ENCODE data around the gene DIS3L2.
"Not testable (repeated sequence)": the region's sequence is repeated elsewhere in the genome, so short reads cannot be mapped to it uniquely, and the experiment has no call there.

Gene DIS3L2

DNA sequence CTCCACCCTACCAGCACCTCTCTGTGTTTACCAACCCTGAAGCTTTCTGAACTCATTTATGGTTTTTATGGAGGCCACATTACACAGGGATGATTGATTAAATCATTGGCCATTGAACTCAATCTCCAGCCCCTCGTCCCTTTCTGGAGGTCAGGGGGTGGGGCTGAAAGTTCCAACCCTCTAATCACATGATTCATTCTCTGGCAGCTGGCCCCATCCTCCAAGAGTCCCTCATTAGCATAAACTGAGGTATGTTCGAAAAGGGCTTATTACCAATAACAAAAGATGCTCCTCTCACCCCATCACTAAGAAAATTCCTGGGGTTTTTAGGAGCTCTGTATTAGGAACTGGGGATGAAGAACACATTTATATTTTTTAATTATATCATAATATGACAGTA lies 92.3 kb downstream of the DIS3L2 start:
- DNase-seq (ENCODE audit: low spot score): no peak

DNA sequence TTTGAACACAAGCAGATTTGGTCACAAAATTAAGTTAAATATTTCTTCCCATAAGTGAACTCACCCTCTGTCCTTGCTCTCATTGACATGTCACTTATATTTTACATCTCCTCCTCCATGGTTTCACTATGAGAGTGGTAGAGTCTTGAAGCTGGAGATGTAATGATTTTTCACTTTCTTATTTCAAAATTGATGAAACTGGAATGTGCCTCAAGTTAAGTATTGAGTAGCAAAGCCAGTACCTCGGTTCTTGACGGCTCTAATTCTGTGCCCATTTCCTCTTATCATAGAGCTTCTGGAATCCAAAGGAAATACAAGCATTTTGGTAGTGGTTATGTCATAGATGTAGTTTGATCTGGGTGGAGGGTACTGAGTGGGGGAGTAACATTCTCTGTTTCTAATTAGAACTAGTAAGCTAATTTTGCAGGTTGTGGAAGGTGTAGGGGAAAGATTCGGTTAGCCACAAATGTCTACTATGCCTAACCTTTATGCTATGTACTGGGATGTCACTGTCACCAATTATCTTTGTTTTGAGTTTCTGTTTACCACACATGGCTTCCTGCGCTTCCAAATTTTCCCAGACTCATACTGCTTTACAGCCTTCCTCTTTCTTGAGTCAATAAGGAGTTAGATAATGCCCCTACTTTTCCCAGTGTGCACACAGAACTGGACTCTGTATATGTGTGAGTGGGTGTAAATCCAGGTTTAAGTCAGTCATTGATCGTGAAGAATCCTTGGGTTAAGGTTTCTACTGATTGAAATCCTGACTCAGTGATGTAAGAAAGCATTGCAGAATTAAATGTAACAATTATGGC lies 96.8 kb downstream of the DIS3L2 start:
- DNase-seq (ENCODE audit: low spot score): no peak

DNA sequence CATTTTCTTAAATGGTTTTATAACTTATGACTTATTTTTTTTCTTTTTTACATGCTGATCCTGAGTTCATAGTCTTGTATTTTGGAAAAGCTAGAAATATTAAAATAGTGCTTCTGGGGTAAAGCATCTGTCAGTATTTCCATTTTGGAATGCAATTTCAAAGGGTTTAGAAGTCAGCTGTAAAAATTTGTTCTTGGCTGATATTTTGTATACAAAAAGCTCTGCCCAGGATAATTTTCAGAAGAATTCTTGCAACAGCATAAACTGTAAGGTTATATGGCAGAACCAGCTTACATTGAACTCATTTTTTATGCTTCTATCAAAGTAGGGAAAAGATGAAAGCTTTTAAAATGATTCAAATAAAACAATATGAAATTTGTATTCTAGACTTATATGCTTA lies 97.4 kb downstream of the DIS3L2 start:
- DNase-seq (ENCODE audit: low spot score): no peak

DNA sequence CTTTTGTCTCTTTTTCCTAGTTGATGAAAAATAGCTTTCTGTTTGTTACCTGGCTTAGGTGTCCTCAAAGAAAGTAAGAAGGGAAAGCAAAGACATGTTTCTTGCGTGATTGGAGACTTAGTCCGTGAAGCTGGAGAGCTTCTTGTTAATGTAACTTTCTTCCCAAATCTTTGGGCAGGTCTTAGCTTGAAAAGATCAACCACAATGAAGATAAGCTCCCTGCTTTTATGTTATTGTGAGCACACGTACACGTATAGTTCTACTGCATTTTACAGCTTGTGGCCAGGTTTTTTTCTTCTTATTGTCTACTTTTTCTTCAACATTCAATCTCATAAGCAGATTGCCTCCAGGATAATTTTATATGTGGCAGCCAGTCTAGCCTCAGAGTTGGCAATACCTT lies 99.8 kb downstream of the DIS3L2 start:
- DNase-seq (ENCODE audit: low spot score): no peak

DNA sequence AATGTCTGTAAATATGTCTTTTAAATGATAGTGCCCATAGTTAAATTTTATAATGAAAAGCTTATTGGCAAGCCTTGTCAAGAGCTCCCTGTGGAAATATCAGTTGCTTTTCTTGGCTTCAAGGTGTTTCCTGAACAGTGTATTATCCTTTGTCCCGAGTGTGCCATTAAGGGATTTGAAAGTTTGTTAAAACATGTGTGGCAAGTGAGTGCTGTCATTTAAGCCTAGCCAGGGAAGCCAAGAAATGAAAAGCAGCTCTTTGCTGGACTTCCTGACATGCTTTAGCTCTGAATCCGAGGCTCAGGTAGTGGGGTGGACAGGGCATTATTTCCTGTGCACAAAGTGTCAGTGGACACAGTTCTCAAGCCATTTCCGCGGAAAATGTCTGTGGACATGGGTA lies 111.5 kb downstream of the DIS3L2 start:
- no peak for DNase-seq (ENCODE audit: low spot score)

DNA sequence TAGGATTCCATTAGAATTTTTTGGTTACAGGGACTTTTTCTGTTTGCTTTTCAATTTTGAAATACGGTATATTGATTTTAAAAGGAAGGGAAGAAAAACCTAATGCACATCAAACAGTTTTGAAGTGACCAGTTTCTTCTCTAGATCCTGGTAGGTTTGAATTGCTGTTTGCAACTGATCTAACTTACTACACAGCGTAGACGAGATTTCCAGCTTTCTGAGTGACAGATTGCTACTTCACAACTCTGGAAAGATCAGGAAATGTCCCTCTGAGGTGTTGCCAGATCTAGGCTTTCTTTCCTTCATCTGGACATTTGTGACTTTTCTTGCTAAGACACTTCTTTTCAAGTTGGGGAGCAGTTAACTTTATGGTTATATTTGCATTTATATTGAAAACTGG lies 112.2 kb downstream of the DIS3L2 start:
- DNase-seq (ENCODE audit: low spot score): no peak

DNA sequence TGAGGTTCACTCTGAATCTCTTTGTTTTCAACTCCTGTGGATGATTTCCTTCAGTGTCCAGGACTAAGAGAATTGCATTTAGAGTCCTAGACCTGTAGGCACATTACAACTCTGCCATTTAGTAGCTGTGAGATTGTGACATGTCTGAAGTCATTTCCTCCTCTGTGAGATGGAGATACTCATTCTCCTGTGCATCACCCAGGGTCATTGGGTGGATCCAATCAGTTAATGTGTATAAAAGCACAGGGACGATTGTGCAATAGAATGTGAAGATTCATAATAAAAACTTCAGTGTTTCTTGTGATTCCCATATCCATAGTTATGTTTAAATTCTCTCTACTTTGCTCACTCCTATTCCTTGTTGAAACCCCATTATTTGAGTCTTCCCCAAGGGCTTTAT lies 113.6 kb downstream of the DIS3L2 start:
- no peak for DNase-seq (ENCODE audit: low spot score)

DNA sequence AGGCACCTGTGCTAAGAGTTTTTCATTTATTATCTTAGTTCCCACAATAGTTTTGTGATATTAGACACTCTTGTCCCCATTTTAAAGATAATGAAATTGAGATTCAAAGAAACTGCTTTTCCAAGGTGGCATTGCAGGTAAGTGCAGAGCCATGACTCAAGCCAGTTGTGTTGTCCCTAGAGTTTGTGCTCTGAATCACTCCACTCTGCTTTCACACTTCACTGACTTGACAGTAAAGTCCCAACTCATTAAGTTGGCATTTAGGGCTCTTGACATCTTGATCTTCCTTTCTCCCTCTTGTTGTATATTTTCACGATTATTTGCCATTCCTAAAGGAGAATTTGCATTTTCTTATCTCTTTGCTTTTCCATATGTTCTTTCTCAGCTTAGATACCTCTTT lies 114.3 kb downstream of the DIS3L2 start:
- DNase-seq (ENCODE audit: low spot score): no peak

DNA sequence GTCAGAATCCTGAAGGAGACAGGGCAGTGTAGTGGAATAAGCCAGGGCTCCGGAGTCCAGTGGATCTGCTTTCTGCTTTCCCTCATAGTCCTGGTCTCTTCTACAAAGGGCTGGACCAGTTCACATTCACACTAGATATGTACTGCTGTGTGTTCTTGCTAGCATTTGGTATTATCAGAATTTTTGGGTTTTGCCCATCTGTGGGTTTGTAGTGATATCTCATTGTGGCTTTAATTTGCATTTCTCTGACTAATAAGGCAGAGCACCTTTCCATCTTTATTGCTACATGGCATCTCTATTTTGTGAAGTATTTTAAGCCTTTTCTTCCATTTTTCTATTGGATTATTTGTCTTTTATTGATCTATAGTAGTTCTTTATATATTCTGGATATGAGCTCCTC lies 114.8 kb downstream of the DIS3L2 start:
- DNase-seq (ENCODE audit: low spot score): no peak

DNA sequence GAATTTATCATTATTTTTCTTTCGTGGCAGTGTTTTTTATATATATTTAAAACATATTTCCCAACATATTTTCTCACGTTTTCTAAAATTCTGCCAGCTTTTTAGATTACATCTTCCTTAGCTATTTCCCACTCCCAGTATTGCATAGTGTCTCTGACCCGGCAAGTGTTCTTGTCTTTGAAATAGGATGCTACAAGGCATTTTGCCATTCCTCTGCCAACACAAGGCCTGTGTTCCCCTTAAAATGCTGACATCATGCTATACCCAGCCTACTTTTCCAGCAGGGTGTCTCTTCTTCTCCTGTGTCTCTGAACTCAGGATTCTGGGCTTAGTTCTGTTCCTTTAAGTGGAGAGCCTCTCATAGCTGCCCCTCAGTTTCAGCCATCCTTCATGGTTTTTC lies 115.2 kb downstream of the DIS3L2 start:
- DNase-seq (ENCODE audit: low spot score): peak; percentile 69

DNA sequence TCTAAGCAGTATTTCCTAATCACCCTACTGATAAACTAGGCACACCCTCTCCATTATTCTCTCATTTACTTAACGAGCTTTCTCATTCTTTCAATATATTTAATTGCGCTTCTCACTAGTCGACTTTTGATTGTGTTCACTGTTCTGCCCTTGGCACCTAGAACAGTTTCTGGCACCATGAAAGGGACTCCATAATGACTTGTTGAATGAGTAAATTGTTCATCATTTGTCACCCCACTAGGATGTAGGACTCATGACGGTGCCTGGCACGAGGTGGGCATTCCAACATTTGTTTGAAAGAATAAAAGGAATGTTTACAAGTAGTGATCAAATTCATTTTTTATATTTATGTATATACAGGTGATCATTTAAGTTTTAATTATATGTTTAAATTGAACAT lies 123.7 kb downstream of the DIS3L2 start:
- peak; percentile 78 for DNase-seq (ENCODE audit: low spot score)

DNA sequence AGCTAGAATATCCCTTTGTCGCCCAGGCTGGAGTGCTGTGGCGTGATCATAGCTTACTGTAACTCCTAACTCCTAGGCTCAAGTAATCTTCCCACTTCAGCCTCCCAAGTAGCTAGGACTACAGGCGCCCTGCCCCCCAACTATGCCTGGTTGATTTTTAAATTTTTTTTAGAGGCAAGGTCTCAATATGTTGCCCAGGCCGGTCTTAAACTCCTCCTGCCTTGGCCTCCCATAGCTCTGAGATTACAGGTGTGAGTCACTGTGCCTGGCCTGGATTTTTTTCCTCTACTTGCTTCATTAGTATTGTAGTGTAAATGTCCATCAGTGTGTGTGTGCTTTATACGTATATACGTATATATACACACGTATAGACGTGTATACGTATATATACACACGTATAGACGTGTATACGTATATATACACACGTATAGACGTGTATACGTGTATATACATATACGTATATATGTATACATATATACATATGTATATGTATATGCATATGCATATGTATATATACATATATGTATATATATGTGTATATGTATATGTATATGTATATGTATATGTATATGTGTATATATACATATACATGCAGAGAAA lies 124.4 kb downstream of the DIS3L2 start:
- DNase-seq (ENCODE audit: low spot score): no peak

DNA sequence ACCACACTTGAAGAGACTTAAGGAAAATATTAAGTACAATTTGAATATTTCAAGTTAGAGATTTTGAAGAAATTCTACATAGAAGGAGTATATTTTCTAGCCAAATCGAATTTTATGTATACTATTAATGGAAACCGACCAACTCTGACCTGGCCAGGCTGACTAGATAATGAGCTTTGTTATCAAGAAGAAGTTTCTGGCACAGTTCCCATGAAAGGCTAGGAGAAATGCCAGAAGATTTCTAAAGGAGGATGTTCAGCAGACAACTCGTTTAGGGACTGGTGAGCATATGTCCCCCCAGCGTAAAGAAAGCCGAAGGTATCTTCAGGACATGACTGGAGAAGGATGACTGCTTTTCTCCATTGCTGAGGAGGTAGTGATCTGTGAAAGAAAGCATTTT lies 127.3 kb downstream of the DIS3L2 start:
- no peak for DNase-seq (ENCODE audit: low spot score)

DNA sequence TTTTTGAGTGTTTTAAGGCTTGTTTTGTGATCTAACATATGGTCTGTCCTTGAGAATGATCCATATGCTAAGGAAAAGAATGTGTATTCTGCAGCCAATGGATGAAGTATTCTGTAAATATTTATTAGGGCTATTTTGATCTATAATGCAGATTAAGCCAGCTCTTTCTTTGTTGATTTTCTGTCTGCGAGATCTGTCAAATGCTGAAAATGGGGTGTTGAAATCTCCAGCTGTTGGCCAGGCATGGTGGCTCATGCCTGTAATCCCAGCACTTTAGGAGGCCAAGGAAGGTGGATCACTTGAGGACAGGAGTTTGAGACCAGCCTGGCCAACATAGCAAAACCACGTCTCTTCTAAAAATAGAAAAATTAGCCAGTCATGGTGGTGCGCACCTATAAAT lies 132.7 kb downstream of the DIS3L2 start:
- no peak for DNase-seq (ENCODE audit: low spot score)

DNA sequence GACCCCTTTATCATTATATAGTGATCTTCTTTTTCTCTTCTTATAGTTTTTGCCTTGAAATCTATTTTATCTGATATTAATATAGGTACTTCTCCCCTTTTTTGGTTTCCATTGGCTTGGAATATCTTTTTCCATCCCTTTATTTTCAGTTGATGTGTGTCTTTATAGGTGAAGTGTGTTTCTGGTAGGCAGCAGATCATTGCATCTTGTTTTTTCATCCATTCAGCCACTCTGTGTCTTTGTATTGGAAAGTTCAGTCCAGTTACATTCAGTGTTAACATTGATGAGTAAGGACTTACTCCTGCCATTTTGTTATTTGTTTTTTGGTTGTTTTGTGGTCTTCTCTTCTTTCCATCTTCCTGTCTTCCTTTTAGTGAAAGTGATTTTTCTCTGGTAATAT lies 133.4 kb downstream of the DIS3L2 start:
- no peak for DNase-seq (ENCODE audit: low spot score)

DNA sequence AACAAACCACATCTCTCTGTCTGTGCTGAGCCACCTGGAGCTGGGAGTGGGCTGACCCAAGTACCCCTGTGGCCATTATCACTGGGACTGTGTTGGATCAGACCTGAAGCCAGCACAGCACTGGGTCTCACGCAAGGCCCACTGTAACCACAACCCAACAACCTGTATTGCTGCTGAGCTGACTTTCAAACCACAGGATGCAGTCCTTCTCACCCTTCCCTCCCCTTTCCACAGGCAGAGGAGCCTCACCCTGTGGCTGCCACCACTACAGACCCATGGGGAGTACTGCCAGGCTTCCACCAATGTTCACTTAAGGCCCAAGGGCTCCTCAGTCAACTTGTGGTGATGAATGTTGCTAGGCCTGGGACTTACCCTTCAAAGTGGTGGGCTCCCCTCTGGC lies 135.7 kb downstream of the DIS3L2 start:
- no peak for DNase-seq (ENCODE audit: low spot score)

DNA sequence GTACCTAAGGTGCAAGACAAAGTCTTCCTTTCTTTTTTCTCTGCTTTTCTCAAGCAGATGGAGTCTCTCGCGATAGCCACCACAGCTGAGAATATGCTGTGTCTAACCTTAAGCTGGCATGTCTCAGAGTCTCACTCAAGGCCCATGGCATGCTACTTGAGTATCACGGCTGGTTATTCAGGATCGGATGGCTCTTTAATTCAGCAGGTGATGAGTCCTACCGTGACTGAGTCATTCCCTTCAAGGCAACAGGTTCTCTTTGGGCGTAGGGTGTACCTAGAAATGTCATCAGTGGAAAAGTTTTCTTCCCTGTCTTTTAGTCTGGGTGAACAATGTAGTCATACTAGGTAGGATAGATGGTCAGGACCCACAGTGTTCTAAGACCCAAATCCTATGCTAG lies 136.2 kb downstream of the DIS3L2 start:
- DNase-seq (ENCODE audit: low spot score): no peak

DNA sequence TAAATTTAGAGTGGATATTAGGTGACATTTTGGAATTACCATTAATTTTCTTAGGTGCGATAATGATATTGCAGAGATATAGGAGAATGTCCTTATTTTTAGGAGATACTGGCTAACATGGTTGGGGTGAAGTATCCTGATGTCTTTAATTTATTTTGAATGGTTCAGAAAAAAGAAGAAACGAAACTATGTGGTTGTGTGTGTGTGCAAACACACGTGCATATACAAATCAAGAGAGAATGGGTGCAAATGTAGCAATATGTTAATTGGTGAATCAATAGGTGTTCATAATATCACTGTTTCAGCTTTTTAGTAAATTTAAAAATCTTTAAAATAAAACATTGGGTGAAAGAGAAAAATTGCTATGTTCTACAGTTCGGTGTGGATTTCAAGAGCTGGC lies 140.9 kb downstream of the DIS3L2 start:
- no peak for DNase-seq (ENCODE audit: low spot score)

DNA sequence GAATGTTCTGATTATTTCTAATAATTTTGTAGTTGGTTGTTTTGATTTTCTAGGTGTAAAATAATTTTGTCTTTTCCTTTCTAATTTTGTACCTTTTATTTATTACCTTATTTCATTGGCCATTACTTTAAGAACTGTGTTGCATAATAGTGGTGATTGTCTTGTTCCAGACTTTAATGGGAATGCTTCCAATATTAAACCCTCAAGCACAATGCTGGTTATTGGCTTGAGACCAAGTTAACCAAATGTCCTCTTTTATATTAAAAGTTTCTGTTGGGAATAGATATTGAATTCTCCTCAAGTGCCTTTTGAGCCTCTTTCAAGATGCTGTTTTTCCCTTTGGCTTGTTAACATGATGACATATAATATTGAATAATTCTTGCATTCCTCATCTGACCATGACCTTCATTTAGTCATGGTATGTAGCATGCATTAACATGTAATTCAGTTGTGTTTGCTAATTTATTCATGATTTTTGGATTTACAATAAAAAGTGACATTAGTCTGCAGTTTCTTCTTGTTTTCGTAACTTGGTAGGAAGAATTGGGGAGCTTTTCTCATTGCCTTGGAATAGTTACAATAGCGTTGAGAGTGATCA lies 141.7 kb downstream of the DIS3L2 start:
- peak; percentile 53 for DNase-seq (ENCODE audit: low spot score)

DNA sequence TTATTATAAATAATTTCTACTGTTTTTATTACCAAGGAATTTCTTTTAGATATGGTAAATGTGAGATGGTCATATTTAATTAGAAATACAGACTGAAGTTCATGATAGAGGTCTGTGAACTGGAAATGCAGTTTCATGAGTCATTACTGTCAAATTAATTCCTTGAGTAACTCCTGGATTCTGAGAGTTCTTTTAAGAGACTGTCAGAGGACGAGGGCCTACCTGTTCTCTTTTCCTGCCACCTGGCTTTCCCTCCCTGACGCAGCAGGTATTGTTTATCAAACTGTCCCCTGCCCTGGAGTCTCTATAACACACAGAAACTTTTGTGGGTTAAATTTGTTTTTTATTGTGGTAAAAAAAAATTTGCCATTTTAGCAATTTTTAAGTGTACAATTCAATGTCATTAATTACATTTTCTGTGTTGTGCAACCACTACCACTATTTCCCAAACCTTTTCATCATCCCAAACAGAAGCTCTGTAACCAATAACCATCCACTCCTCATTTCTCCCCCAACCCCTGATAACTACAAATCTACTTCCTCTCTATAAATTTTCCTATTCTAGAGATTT lies 142.6 kb downstream of the DIS3L2 start:
- DNase-seq (ENCODE audit: low spot score): no peak

DNA sequence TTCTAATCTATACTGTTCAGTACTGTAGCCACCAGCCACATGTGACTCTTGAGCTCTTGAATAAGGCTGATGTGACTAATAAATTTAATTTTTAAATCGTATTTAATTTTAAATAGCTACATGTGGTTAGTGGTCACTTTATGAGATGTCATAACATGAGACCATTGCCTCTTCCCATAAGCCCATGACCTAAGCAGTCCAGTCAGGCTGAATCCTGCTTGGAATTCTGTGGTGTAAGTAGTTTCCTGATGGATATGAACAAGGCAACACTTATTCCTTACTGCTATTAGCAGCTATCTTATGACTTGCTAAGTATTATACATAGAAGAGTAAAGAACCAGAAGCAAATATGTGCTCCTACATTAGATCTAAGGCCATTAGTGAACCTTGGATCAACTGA lies 150.0 kb downstream of the DIS3L2 start:
- DNase-seq (ENCODE audit: low spot score): no peak

DNA sequence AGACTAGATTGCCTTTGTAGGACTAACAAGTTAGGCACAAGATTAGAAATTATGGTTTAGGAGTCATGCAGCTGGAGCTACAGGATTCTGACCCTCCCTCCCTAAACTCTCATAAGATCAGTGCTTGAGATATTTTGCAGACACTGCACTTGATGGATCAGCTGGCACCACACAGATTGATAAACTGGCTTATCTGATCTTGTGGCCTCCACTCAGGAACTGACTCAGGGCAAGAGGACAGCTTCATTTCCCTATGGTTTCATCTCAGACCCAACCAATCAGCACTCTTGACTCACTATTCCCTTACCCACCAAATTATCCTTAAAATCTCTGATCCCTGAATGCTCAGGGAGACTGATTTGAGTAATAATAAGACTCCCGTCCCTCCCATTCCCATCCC lies 152.3 kb downstream of the DIS3L2 start:
- DNase-seq (ENCODE audit: low spot score): no peak

DNA sequence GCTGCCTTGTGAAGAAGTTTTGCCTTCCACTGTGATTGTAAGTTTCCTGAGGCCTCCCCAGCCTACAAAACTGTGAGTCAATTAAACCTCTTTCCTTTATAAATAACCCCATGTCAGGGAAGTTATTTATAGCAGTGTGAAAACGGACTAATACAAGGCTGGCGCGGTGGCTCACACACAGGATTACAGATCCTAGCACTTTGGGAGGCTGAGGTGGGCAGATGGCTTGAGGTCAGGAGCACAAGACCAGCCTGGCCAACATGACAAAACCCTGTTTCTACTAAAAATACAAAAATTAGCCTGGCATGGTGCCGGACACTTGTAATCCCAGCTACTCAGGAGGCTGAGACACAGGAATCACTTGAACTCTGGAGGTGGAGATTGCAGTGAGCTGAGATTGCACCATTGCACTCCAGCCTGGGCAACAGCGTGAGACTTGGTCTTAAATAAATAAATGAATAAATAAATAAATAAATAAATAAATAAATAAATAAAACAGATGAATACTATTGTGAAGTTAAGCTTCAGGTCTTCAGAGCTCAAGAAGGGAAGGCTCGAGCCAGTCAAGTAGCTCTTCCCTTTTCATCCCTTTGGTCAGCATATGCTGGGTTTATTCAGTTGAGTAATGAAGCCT lies 154.3 kb downstream of the DIS3L2 start:
- not testable (repeated sequence) for DNase-seq (ENCODE audit: low spot score)

All from globus pallidus (tissue), 1 donor.